GM10266 (cell line): ENCODE measurements around the gene STON2.

Source experiments
- DNase-seq: peaks from one replicate; pipeline ENCODE4 v3.0.0; 2012; ENCODE audit errors: extremely low spot score
- TF ChIP-seq, protein P1 (sequence below): IDR thresholded peaks from 2 replicates; pipeline ENCODE4 v1.5.1; 2012; ENCODE audit warnings: mild to moderate bottlenecking, low read depth; ENCODE audit not compliant: control insufficient read depth, insufficient read depth; ENCODE audit errors: missing control alignments

Gene STON2

DNA sequence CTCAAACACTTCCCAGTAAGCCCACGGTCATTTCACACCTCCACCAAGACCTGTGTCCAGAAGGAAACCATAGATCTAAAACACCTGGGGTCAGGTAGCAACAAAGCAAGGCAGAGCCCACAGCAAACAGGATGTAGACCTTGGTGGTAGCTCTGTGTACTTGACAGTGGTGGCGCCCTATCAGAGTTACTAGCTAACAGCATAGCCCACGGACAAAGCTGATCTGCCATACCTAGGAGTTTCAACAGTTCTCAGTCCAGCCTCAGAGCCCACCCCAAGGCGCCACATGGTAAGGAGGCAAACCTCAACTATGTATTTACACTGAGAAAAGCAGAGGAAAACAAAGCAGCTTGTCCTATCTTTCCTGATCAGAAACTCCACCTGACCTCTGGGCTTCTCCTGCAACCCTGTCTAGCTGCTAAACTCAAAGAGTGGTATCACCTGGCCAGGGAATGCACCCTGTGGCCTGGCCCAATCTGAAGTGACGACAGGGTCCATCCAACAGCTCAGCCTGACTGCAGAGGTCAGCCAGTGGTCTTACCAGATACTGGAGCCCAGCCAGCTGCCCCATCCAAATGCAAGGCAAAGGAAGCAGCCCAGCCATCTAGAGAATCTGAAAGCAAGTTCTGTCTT, 46.3 kb downstream of the STON2 start:
- TF ChIP-seq, protein P1, sequence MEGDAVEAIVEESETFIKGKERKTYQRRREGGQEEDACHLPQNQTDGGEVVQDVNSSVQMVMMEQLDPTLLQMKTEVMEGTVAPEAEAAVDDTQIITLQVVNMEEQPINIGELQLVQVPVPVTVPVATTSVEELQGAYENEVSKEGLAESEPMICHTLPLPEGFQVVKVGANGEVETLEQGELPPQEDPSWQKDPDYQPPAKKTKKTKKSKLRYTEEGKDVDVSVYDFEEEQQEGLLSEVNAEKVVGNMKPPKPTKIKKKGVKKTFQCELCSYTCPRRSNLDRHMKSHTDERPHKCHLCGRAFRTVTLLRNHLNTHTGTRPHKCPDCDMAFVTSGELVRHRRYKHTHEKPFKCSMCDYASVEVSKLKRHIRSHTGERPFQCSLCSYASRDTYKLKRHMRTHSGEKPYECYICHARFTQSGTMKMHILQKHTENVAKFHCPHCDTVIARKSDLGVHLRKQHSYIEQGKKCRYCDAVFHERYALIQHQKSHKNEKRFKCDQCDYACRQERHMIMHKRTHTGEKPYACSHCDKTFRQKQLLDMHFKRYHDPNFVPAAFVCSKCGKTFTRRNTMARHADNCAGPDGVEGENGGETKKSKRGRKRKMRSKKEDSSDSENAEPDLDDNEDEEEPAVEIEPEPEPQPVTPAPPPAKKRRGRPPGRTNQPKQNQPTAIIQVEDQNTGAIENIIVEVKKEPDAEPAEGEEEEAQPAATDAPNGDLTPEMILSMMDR, result no peak
- no peak for DNase-seq

DNA sequence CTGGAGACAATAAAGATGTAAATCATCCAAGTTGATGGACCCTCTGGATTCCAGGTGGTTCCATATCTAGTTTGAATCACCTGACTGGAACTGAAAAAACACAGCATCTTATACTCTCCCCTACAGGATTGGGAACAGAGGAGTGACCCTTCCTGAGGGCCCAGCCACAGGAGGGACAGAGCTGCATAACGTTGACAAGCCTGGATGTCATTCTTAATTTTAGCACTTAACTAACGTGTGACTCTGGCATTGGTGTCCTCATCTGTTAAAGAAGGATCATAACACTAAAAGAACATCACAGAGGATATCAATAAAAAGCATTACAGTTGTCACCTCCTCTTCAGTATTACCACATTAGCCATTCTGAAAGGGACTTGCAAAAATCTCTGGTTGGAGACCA, 47.7 kb downstream of the STON2 start:
- no peak for DNase-seq
- TF ChIP-seq, protein P1, result no peak

DNA sequence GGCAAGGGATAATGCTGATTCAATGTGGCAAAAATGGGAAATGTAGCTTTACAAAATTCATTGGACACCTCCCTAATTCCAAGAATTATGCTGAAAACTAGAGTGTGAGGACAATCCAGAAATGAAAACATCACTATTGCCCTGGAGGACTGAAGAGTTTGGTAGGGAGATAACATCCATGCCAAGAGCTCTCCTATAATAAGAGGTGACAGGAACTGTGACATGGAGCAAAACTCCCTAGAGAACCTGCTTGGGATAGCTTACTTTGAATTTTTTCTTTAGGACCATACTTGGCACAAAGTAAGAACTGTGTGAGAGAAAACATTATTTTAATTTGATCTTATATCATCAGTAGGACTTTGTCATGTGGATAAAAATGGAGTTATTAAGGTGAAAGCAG, 48.9 kb downstream of the STON2 start:
- TF ChIP-seq, protein P1, result no peak
- no peak for DNase-seq

DNA sequence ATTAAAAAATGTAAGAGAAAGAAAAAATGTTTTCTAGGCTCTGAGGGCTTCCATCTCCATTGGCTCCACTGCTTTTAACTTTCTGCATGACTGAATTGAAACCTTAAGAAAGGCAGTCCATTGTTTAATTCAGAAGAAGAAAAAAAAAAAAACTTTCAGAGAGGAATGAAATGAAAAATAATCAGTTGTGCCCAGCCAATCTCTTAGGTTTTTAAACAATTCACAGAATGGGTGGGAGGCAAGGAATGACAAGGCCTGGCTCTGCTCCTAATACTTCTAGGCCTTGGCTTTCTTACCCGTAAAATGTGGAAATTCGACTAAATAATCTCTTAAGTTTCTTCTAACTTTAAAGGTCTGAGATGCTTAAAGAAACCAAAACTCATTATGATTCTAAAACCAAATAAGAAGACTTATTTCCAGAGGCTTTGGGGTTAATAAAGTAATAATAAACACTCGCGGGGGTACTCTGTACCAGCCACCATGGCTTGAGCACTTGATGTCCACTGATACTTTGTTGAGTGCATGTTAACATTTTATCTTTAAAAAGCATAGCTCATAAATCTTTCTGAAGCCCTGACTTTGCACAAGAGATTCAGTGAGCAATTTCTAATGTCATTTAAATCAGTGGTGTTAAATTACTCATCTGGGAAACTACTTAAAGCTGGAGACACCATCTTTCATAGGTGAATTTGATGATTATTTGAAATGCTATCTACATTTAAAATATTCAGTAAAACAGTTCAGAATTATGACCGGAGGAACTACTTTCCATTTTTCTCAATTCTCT, 49.6 kb downstream of the STON2 start:
- TF ChIP-seq, protein P1, result no peak
- no peak for DNase-seq

DNA sequence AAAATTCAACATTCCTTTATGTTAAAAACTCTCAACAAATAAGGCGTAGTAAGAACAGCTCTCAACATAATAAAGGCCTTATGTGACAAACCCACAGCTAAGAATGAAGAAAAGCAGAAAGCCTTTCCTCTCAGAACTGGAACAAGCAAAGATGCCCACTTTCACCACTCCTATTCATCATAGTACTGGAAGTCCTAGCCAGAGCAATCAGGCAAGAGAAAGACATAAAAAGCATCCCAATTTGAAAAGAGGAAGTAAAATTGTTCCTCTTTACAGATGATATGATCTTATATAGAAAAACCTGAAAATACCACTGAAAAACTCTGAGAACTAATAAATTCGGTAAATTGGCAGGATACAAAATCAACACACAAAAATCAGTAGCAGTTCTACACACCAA, 52.1 kb downstream of the STON2 start:
- DNase-seq, result no peak
- TF ChIP-seq, protein P1, result no peak

DNA sequence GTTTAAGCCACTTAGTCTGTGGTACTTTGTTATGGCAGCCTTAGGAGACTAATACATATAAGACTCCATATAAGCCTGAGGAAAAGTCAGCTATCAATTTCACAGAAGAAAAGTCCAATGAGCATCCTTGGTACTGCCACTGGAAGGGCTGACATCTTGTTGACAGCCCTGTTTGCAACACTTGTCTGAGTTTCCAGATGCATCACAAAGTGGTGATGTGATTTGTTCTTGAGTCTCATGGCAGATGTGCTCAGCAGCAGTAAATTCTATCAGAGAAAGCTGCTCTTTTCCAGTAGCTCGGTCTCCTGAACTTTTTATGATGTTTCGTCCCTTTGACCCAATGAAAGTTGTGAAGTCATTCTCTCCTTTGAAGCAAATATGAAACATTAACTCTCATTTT, 54.3 kb downstream of the STON2 start:
- no peak for DNase-seq
- TF ChIP-seq, protein P1, result no peak
